GM12892 (cell line): Measurements from ENCODE around the gene AMH.

Experiments
- POLR2A ChIP-seq: IDR thresholded peaks from 2 replicates; pipeline ENCODE4 v1.6.1; 2011; ENCODE audit warnings: low read depth, low read length, control low read depth
- POLR2AphosphoS5 ChIP-seq: IDR thresholded peaks from 2 replicates; pipeline ENCODE4 v1.6.1; 2011; ENCODE audit warnings: low read depth, low read length, control low read depth

- no peak for TF ChIP-seq POLR2A
- no peak for TF ChIP-seq POLR2AphosphoS5
Measured at GRCh38 chr19:2251106-2252054, 2.3 kb downstream of the AMH start.
